K562 (cell line): ENCODE data around the gene NEDD4L. TPM values are rescaled to one million over a fixed set of nuclear protein-coding genes. Genes with fewer than 3 reads are reported as not detected.

ENCODE experiments used
- ATAC-seq: fragments of 200-7000 bp; cut with Tn5 transposase; 3 replicates; pipeline ENCODE4 v1.9.1; 2020; ENCODE audit warnings: moderate library complexity
- BruUV-seq: library from RNA; stranded (reverse); fragments of 400-500 nt; replicated peaks from 2 replicates; lab custom pipeline; 2021; lab: Mats Ljungman, UMichigan
- CTCF ChIA-PET: fragments of 300-600 bp; formaldehyde crosslinking; extraction: SDS; loops from one replicate; lab custom pipeline; 2021; ENCODE audit warnings: low intra/inter-chr PET ratio; lab: Yijun Ruan, JAX
- POLR2A ChIA-PET: fragments of 300-600, 350-650 bp; sonication (Branson Sonifier 250); formaldehyde crosslinking; extraction: SDS; loops from one replicate; lab custom pipeline; 2021; ENCODE audit warnings: antibody characterized with exemption, inconsistent platforms; lab: Yijun Ruan, JAX
- DNase-seq, 4 experiments: peaks; one replicate each; pipeline versions ENCODE4 v3.0.0 to v3.0.0-alpha.2; 2011 to 2018; ENCODE audit warnings: low spot score in 3 of 4, mixed read lengths in 3 of 4; ENCODE audit errors: extremely low read depth in 1 of 4
- FAIRE-seq: peaks from 2 replicates; lab custom pipeline; 2011; peaks lifted over from hg19 to GRCh38; lab: Jason Lieb, UNC
- H2AFZ ChIP-seq: 2 replicates; pipeline ENCODE4 v1.6.0; 2011; ENCODE audit warnings: low read depth, low read length, control low read depth, inconsistent platforms
- H3K27ac ChIP-seq: fragments of 200-600 bp; 3 replicates; pipeline ENCODE4 v1.8.0; 2011; ENCODE audit warnings: low read depth, mild to moderate bottlenecking, control low read depth, inconsistent platforms, low read length, moderate library complexity, mixed read lengths; ENCODE audit errors: extremely low read depth
- H3K27me3 ChIP-seq, 2 experiments: fragments of 300-600 bp in 1 of 2; 2 replicates in 1 of 2; 3 replicates in 1 of 2; pipeline versions ENCODE4 v1.6.0 to v1.8.0; 2011; ENCODE audit warnings: inconsistent platforms in 2 of 2, low read length in 2 of 2, mild to moderate bottlenecking in 1 of 2, mixed read lengths in 1 of 2, moderate library complexity in 1 of 2; ENCODE audit not compliant: control insufficient read depth in 2 of 2, insufficient read depth in 2 of 2
- H3K36me3 ChIP-seq: fragments of 300-600 bp; 3 replicates; pipeline ENCODE4 v1.8.0; 2011; ENCODE audit warnings: mild to moderate bottlenecking, low read length, inconsistent platforms; ENCODE audit not compliant: control insufficient read depth, insufficient read depth
- H3K4me1 ChIP-seq, 2 experiments: fragments of 200-600 bp in 1 of 2; replicated peaks in 1 of 2; 2 replicates in 1 of 2; 3 replicates in 1 of 2; pipeline versions ENCODE4 v1.5.1 to v1.8.0; 2011; ENCODE audit warnings: inconsistent platforms in 2 of 2, low read length in 2 of 2, mild to moderate bottlenecking in 1 of 2, mixed read lengths in 1 of 2, moderate library complexity in 1 of 2; ENCODE audit not compliant: control insufficient read depth in 2 of 2, insufficient read depth in 2 of 2
- H3K4me2 ChIP-seq: 2 replicates; pipeline ENCODE4 v1.6.1; 2011; ENCODE audit warnings: low read length, control low read depth, inconsistent platforms, mixed read lengths; ENCODE audit not compliant: insufficient read depth
- H3K4me3 ChIP-seq: fragments of 200-600 bp; sonication (generic), shearing (Covaris generic); 2 replicates; pipeline ENCODE4 v1.5.1; 2016; ENCODE audit warnings: control low read depth, inconsistent platforms
- H3K79me2 ChIP-seq: fragments of 200-600 bp; 3 replicates; pipeline ENCODE4 v1.8.0; 2011; ENCODE audit warnings: low read length, inconsistent platforms; ENCODE audit not compliant: control insufficient read depth, insufficient read depth
- H3K9ac ChIP-seq, 2 experiments: 2 replicates each; pipeline versions ENCODE4 v1.6.0 to v1.6.1; 2011; ENCODE audit warnings: low read depth in 2 of 2, low read length in 2 of 2, control low read depth in 1 of 2, inconsistent platforms in 1 of 2, mild to moderate bottlenecking in 1 of 2, mixed read lengths in 1 of 2; ENCODE audit not compliant: insufficient read depth in 1 of 2
- H3K9me1 ChIP-seq: one replicate; pipeline ENCODE4 v1.6.0; 2011; ENCODE audit warnings: inconsistent platforms, mild to moderate bottlenecking, low read length, moderate library complexity; ENCODE audit not compliant: control insufficient read depth, insufficient read depth
- H3K9me3 ChIP-seq: replicated peaks from 2 replicates; pipeline ENCODE4 v1.5.1; 2011; ENCODE audit warnings: low read depth, low read length, inconsistent platforms; ENCODE audit not compliant: control insufficient read depth, insufficient read depth
- H4K20me1 ChIP-seq: replicated peaks from 2 replicates; pipeline ENCODE4 v1.6.1; 2011; ENCODE audit warnings: low read length, inconsistent platforms, mixed read lengths; ENCODE audit not compliant: control insufficient read depth, insufficient read depth
- CBX3 ChIP-seq, 2 experiments: IDR thresholded peaks; 1 replicate in 1 of 2; 2 replicates in 1 of 2; pipeline ENCODE4 v1.6.1; 2012; ENCODE audit warnings: inconsistent platforms in 2 of 2, low read length in 2 of 2, borderline replicate concordance in 1 of 2, control low read depth in 1 of 2
- ETS1 ChIP-seq: conservative IDR thresholded peaks from 2 replicates; pipeline ENCODE4 v1.6.1; 2011; ENCODE audit warnings: low read depth, mild to moderate bottlenecking, low read length; ENCODE audit not compliant: control insufficient read depth
- MGA ChIP-seq: fragments of 450-650 bp; IDR thresholded peaks from 2 replicates; pipeline ENCODE4 v1.6.1; 2016; ENCODE audit warnings: mild to moderate bottlenecking, moderate library complexity
- MTA1 ChIP-seq: fragments of 450-650 bp; IDR thresholded peaks from 2 replicates; pipeline ENCODE4 v1.6.1; 2017; ENCODE audit warnings: borderline replicate concordance
- NR2C1 ChIP-seq, 2 experiments: fragments of 450-650 bp; IDR thresholded peaks; 2 replicates each; pipeline ENCODE4 v1.6.1; 2017; ENCODE audit warnings: mild to moderate bottlenecking in 2 of 2, antibody characterized with exemption in 1 of 2, inconsistent platforms in 1 of 2, missing compliant biosample characterization in 1 of 2, missing genetic modification characterization in 1 of 2
- SMAD4 ChIP-seq: fragments of 250-450 bp; sonication (Bioruptor Pico); conservative IDR thresholded peaks from 2 replicates; pipeline ENCODE4 v1.8.0; 2021; ENCODE audit warnings: inconsistent platforms, mild to moderate bottlenecking, moderate library complexity
- TBP ChIP-seq: optimal IDR thresholded peaks from 2 replicates; pipeline ENCODE3; 2011; ENCODE audit warnings: low read depth, low read length, improper control_type of control experiment
- THRB ChIP-seq: fragments of 450-650 bp; formaldehyde crosslinking; conservative IDR thresholded peaks from 2 replicates; pipeline ENCODE4 v1.4.0; 2022; ENCODE audit warnings: mild to moderate bottlenecking, missing genetic modification characterization
- WGBS: fragments of 100-300 bp; shearing (Covaris generic); methylation state at CpG from one replicate; pipeline ENCODE4 v1.1.6; 2016; ENCODE audit warnings: low coverage, mixed read lengths; ENCODE audit not compliant: insufficient coverage; ENCODE audit errors: missing lambda C conversion rate; 5-methylcytosine and 5-hydroxymethylcytosine counted together
- in situ Hi-C: fragments of 300-500 bp; cut with MboI; formaldehyde crosslinking; loops from 4 replicates; pipeline ENCODE4 v1.15.0; 2018; ENCODE audit warnings: inconsistent platforms, mixed read lengths
- intact Hi-C: fragments of 100-400 bp; cut with micrococcal nuclease; formaldehyde crosslinking; loops from 2 replicates; pipeline ENCODE4 v1.14.2; 2022
- polyA plus RNA-seq, 8 experiments: library from polyadenylated mRNA; depleted of rRNA in 4 of 8; stranded (reverse) in 5 of 8; unstranded in 3 of 8; fragments of >200 nt; fragmentation: Nextera tagmentation in 2 of 8; fragmentation: Illumina TruSeq in 1 of 8; extraction: Ambion mirVana in 2 of 8; extraction: Trizol in 1 of 8; gene quantifications; 2 replicates each; pipeline versions ENCODE4 v1.2.1 to v1.2.3, GENCODE V29; 2011 to 2014; ENCODE audit warnings: inconsistent platforms in 1 of 8, missing spikeins in 1 of 8
- total RNA-seq, 7 experiments: library from RNA; depleted of rRNA in 6 of 7; stranded (reverse); fragments of >200 nt in 6 of 7; fragmentation: Illumina TruSeq in 2 of 7; extraction: Trizol in 2 of 7; gene quantifications; 2 replicates each; pipeline versions ENCODE4 v1.2.1 to v1.2.3, GENCODE V29; 2011 to 2021; ENCODE audit warnings: low replicate concordance in 1 of 7

The NEDD4L gene
- total and polyA plus RNA-seq, 9 of the 15 experiments (the other 6 are each of a cell fraction or from before 2014, with no cell fraction given), result 8.1 to 33.4 (median 19.9) TPM

- H3K9ac ChIP-seq, result no peak overlapping the region
- no peaks in the 10 kb centered on the region for H3K27me3 ChIP-seq
- TF ChIP-seq MGA (no peak), ETS1 (no peak), NR2C1 (IDR thresholded peaks at IDR 0.05) (no peak), NR2C1 (tag; IDR thresholded peaks at IDR 0.05) (no peak), MTA1 (no peak), SMAD4 (CRISPR knock-in tag) (no peak), CBX3 (IDR thresholded peaks at IDR 0.05; ENCODE audit: borderline replicate concordance in 1 of 2, low read length in 2 of 2) (no peak), TBP (no peak), THRB (no peak)
- no peak overlapping the region for H2AFZ ChIP-seq
- no peaks in the 10 kb centered on the region for H3K9me1 ChIP-seq
- no peak for ATAC-seq
- ChIA-PET POLR2A (interaction anchor here (0.6 to 2.6 kb wide), 5 partner anchors 11 to 81 kb away, joined by 3 to 10 read pairs (median 5); no protein-coding TSS in a partner anchor), CTCF (no interaction called here)
- intact Hi-C loops (no loop called here), in situ Hi-C loops (no loop called here)
- peaks cover 17% of the 10 kb centered on the region; the same call in 2 of the 3 replicates for H3K79me2 ChIP-seq
- no peaks in the 10 kb centered on the region for H3K9me3 ChIP-seq
- peaks cover 6 to 22% of the 10 kb centered on the region in 2 experiments; a peak in 4 of 5 replicates for H3K4me1 ChIP-seq
- H3K4me2 ChIP-seq, result no peak overlapping the region
- 0 out of 2 replicates have a peak, but pooled peaks cover 3% of the 10 kb centered on the region for H4K20me1 ChIP-seq
- no peaks in the 10 kb centered on the region for H3K36me3 ChIP-seq
- H3K4me3 ChIP-seq, result no peak overlapping the region
- DNase-seq, result no peak
- no TSS peak for BruUV-seq
- no peak overlapping the region for H3K27ac ChIP-seq
- 94% methylated on average over 2 of the region's 2 CpGs for WGBS
- no peak for FAIRE-seq
Observed at GRCh38 chr18:58067601-58068000, 23.6 kb downstream of the NEDD4L start.
